Measurements from ENCODE around the gene TSR1. TPM values are rescaled to one million over a fixed set of nuclear protein-coding genes. Genes with fewer than 3 reads are reported as not detected.

The TSR1 gene
- total RNA-seq, 1 experiment from 2014 or later = 70.3 TPM

GRCh38 chr17:2369039-2369438 is 32.8 kb upstream of the TSR1 start:
- H3K27me3 ChIP-seq (ENCODE audit: low read length) = no peaks in the 10 kb centered on the region
- ATAC-seq (no peak), DNase-seq (no peak)
- no peak overlapping the region for H3K27ac ChIP-seq (ENCODE audit: low read length)
- no peaks in the 10 kb centered on the region for H3K4me1 ChIP-seq (ENCODE audit: insufficient read depth, low read length)
- no peak overlapping the region for H3K4me3 ChIP-seq (ENCODE audit: low read length)
- H3K9me2 ChIP-seq (replicated peaks; ENCODE audit: low read length) = no peaks in the 10 kb centered on the region
- TF ChIP-seq EZH2phosphoT487 (IDR thresholded peaks at IDR 0.05; ENCODE audit: borderline replicate concordance, low read length) = no peak
- TF ChIP-seq EZH2 (IDR thresholded peaks at IDR 0.05; ENCODE audit: low read length, unreplicated experiment) = no peak
- TF ChIP-seq, protein P1, sequence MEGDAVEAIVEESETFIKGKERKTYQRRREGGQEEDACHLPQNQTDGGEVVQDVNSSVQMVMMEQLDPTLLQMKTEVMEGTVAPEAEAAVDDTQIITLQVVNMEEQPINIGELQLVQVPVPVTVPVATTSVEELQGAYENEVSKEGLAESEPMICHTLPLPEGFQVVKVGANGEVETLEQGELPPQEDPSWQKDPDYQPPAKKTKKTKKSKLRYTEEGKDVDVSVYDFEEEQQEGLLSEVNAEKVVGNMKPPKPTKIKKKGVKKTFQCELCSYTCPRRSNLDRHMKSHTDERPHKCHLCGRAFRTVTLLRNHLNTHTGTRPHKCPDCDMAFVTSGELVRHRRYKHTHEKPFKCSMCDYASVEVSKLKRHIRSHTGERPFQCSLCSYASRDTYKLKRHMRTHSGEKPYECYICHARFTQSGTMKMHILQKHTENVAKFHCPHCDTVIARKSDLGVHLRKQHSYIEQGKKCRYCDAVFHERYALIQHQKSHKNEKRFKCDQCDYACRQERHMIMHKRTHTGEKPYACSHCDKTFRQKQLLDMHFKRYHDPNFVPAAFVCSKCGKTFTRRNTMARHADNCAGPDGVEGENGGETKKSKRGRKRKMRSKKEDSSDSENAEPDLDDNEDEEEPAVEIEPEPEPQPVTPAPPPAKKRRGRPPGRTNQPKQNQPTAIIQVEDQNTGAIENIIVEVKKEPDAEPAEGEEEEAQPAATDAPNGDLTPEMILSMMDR (conservative IDR thresholded peaks at IDR 0.05; ENCODE audit: low read depth, low read length) = no peak
- H3F3A ChIP-seq (ENCODE audit: low read length, unreplicated experiment) = no peaks in the 10 kb centered on the region
- no peak overlapping the region for H3K9ac ChIP-seq (ENCODE audit: low read length)
- intact Hi-C loops (cut with micrococcal nuclease) = no loop called here
- no peaks in the 10 kb centered on the region for H3K36me3 ChIP-seq (ENCODE audit: low read depth, low read length)
- POLR2A ChIA-PET (ENCODE audit: unreplicated experiment) = no interaction called here
- H3K79me2 ChIP-seq (ENCODE audit: low read length) = no peaks in the 10 kb centered on the region
- H3K4me2 ChIP-seq (ENCODE audit: low read length) = no peak overlapping the region
- H2AFZ ChIP-seq (ENCODE audit: low read length) = no peak overlapping the region
- no peaks in the 10 kb centered on the region for H4K20me1 ChIP-seq (ENCODE audit: low read length)
- H3K9me3 ChIP-seq (ENCODE audit: low read length) = no peaks in the 10 kb centered on the region
- no TSS peak for BruUV-seq (replicated peaks)
- CTCF ChIA-PET = no interaction called here

DNA sequence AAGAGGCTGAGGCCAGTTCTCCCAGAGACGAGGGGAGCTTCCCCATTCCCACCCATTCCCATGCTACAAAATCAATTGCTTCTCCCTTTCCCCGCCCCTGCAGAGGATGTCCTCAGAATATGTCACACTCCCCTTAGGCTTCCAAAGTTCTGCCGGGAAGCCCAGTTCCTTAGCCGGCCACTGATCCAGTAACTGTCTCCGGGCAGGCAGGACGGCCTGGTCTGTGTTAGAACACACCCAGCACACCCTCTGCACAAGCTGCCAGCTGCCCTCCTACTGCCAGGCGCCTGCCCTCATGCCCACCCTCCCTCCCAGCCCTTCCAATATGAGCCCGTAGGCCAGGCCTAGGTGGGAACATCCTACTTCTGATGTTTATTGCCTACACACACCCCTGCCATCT is 32.1 kb upstream of the TSR1 start:
- no peaks in the 10 kb centered on the region for H3F3A ChIP-seq (ENCODE audit: low read length, unreplicated experiment)
- no peaks in the 10 kb centered on the region for H3K9me3 ChIP-seq (ENCODE audit: low read length)
- no peaks in the 10 kb centered on the region for H3K4me1 ChIP-seq (ENCODE audit: insufficient read depth, low read length)
- no peak overlapping the region for H3K4me2 ChIP-seq (ENCODE audit: low read length)
- H3K79me2 ChIP-seq (ENCODE audit: low read length) = no peaks in the 10 kb centered on the region
- H3K36me3 ChIP-seq (ENCODE audit: low read depth, low read length) = no peaks in the 10 kb centered on the region
- BruUV-seq (replicated peaks) = no TSS peak
- no peak overlapping the region for H3K9ac ChIP-seq (ENCODE audit: low read length)
- CTCF ChIA-PET = no interaction called here
- no peak overlapping the region for H2AFZ ChIP-seq (ENCODE audit: low read length)
- ATAC-seq (no peak), DNase-seq (no peak)
- intact Hi-C loops (cut with micrococcal nuclease) = no loop called here
- no peaks in the 10 kb centered on the region for H3K9me2 ChIP-seq (replicated peaks; ENCODE audit: low read length)
- no peaks in the 10 kb centered on the region for H3K27me3 ChIP-seq (ENCODE audit: low read length)
- H3K4me3 ChIP-seq (ENCODE audit: low read length) = no peak overlapping the region
- H4K20me1 ChIP-seq (ENCODE audit: low read length) = no peaks in the 10 kb centered on the region
- TF ChIP-seq, protein P1 (conservative IDR thresholded peaks at IDR 0.05; ENCODE audit: low read depth, low read length) = no peak
- TF ChIP-seq EZH2phosphoT487 (IDR thresholded peaks at IDR 0.05; ENCODE audit: borderline replicate concordance, low read length) (no peak), EZH2 (IDR thresholded peaks at IDR 0.05; ENCODE audit: low read length, unreplicated experiment) (no peak)
- POLR2A ChIA-PET (ENCODE audit: unreplicated experiment) = no interaction called here
- no peak overlapping the region for H3K27ac ChIP-seq (ENCODE audit: low read length)

DNA sequence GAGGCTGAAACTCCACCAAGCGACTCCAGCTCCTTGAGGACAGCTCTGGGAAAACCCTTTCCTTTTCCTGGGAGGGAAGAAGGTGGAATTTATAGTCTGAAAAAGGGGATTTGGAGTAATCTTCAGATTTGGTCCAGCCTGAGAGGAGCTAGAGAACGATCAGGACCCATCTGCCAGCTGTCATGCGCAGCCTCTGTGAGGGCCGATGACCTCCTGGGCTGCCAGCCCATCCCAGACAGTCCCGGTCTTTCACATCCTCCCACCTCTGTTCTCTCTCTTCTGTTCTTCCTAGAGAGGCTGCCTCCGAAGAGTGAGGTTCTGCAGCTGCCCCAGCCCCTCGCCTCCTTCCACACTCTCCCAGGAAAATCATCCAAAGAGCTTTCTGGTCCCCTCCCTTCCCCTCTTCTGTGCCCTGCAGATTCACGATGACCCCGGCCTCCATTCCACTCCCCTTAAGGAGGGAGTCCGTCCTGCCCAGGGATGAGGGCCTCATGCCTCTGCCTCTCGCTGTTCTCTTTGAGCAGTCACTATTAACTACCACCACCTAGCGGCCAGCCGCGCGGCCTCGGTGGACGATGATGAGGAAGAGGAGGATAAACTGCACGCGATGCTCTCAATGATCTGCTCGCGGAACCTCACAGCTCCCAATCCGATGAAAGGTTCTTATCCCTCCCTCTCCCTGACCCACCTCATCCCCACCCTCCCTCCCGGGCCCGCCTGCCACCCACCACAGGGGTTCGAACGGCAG is 30.7 kb upstream of the TSR1 start:
- H3K4me2 ChIP-seq (ENCODE audit: low read length) = no peak overlapping the region
- no peaks in the 10 kb centered on the region for H3K36me3 ChIP-seq (ENCODE audit: low read depth, low read length)
- no peaks in the 10 kb centered on the region for H4K20me1 ChIP-seq (ENCODE audit: low read length)
- H3K9me3 ChIP-seq (ENCODE audit: low read length) = no peaks in the 10 kb centered on the region
- no peaks in the 10 kb centered on the region for H3F3A ChIP-seq (ENCODE audit: low read length, unreplicated experiment)
- H3K4me3 ChIP-seq (ENCODE audit: low read length) = no peak overlapping the region
- no peaks in the 10 kb centered on the region for H3K27me3 ChIP-seq (ENCODE audit: low read length)
- no peaks in the 10 kb centered on the region for H3K79me2 ChIP-seq (ENCODE audit: low read length)
- ATAC-seq = no peak
- ChIA-PET CTCF (no interaction called here), POLR2A (ENCODE audit: unreplicated experiment) (no interaction called here)
- H3K4me1 ChIP-seq (ENCODE audit: insufficient read depth, low read length) = no peaks in the 10 kb centered on the region
- H2AFZ ChIP-seq (ENCODE audit: low read length) = no peak overlapping the region
- BruUV-seq (replicated peaks) = no TSS peak
- H3K9me2 ChIP-seq (replicated peaks; ENCODE audit: low read length) = no peaks in the 10 kb centered on the region
- no peak overlapping the region for H3K9ac ChIP-seq (ENCODE audit: low read length)
- H3K27ac ChIP-seq (ENCODE audit: low read length) = no peak overlapping the region
- TF ChIP-seq EZH2 (IDR thresholded peaks at IDR 0.05; ENCODE audit: low read length, unreplicated experiment) (no peak), EZH2phosphoT487 (IDR thresholded peaks at IDR 0.05; ENCODE audit: borderline replicate concordance, low read length) (no peak)
- TF ChIP-seq, protein P1 (conservative IDR thresholded peaks at IDR 0.05; ENCODE audit: low read depth, low read length) = no peak
- intact Hi-C loops (cut with micrococcal nuclease) = no loop called here
- no peak for DNase-seq

All from PC-3 (cell line).